Activated naive CD8-positive, alpha-beta T cell treated with anti-CD3 and anti-CD28 coated beads, Interleukin-2, amount 10 ng/mL, durations not matched to agents 7 days and 5 days (primary cell): Measurements from ENCODE around the gene ZNF566. TPM values are rescaled to one million over a fixed set of nuclear protein-coding genes. Genes with fewer than 3 reads are reported as not detected.
"Not testable (repeated sequence)": the region's sequence is repeated elsewhere in the genome, so short reads cannot be mapped to it uniquely, and the experiment has no call there.

Source experiments
- ATAC-seq: fragments of 150-1000 bp; cut with Tn5 transposase; one replicate; pipeline ENCODE4 v1.10.0; 2021; ENCODE audit warnings: low read depth, moderate library complexity
- POLR2A ChIA-PET: fragments of 350-600 bp; sonication (Branson Sonifier 250); formaldehyde crosslinking; loops from one replicate; lab custom pipeline; 2021; ENCODE audit warnings: antibody characterized with exemption; lab: Charles Lee
- DNase-seq: peaks from one replicate; pipeline ENCODE4 v3.0.0; 2021
- H3K27ac Mint-ChIP-seq: one replicate; pipeline ENCODE4 v1.8.0; 2022; ENCODE audit warnings: mild to moderate bottlenecking, mixed read lengths
- H3K27me3 Mint-ChIP-seq: one replicate; pipeline ENCODE4 v1.8.0; 2022; ENCODE audit warnings: mild to moderate bottlenecking, moderate library complexity, mixed read lengths
- H3K36me3 Mint-ChIP-seq: one replicate; pipeline ENCODE4 v1.8.0; 2021; ENCODE audit warnings: mild to moderate bottlenecking, mixed read lengths
- H3K4me1 Mint-ChIP-seq: one replicate; pipeline ENCODE4 v1.8.0; 2021; ENCODE audit warnings: mixed read lengths
- H3K4me3 Mint-ChIP-seq: one replicate; pipeline ENCODE4 v1.8.0; 2022; ENCODE audit warnings: mild to moderate bottlenecking, moderate library complexity, mixed read lengths
- H3K9me3 Mint-ChIP-seq: one replicate; pipeline ENCODE4 v1.8.0; 2021; ENCODE audit warnings: mixed read lengths
- total RNA-seq, 2 experiments: library from RNA; stranded (reverse); gene quantifications; one replicate each; pipeline ENCODE4 v1.2.3, GENCODE V29; 2021

ZNF566 gene
- total RNA-seq: 10 to 100 TPM; 14.1 TPM

GRCh38 chr19:36489118-36489919 lies at the start of gene ZNF566:
Gene ZNF566 (minus strand): TSS chr19:36489561. CDS start chr19:36476557, 13,004 bp downstream.
- ATAC-seq: peak; percentile 93
- Mint-ChIP-seq H3K4me1 (peaks cover 23% of the 10 kb centered on the region), H3K27ac (peak within 1 kb of the TSS; percentile 98), H3K27me3 (no peaks in the 10 kb centered on the region), H3K36me3 (peaks cover 18% of the 10 kb centered on the region), H3K9me3 (peaks cover 12% of the 10 kb centered on the region), H3K4me3 (peak within 1 kb of the TSS; percentile 98)
- DNase-seq: peak; percentile 88
- POLR2A ChIA-PET: interaction anchor here (0.5 to 2.3 kb wide), 20 partner anchors 11 to 1105 kb away, joined by 3 to 28 read pairs (median 4); partner anchors contain the start of genes ZFP82, ZNF146, ZNF260 and ZNF345

DNA sequence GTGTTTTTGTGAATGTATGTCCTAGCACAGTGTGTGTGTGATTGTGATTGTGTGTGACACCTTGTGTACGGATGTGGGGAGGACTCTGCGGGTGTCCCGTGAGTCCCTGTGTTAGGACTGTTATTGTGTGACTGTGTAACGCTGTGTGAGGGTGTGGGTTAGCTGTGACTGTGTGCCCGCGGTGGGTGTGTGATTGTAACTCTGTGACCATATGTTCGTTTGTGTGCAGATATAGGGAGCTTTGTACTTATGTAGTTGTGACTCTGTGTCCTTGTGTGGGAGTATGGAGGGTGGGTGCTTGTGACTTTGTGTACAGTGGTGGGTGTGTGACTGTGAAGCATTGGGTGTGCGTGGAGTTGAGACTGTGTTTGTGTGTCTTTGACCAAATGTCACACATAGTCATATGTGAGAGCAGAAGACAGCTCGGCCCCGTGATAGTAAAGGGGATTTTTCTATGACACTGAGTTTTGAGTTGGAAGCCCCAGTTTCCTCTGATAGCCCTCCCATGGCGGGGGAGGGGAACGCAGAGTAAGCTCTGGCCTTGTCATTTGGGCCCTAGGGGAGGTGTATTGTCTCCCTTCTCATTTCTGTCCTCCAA lies 39.7 kb upstream of the ZNF566 start:
- ATAC-seq: peak; percentile 26
- no peaks in the 10 kb centered on the region for H3K27me3 Mint-ChIP-seq

GRCh38 chr19:36528194-36528920 lies 39.0 kb upstream of the ZNF566 start, which contains the start of gene ZNF260:
Gene ZNF260 (minus strand): TSS chr19:36528271. CDS start chr19:36515238, 13,033 bp downstream.
- peaks cover 16% of the 10 kb centered on the region for H3K4me1 Mint-ChIP-seq
- no peaks in the 10 kb centered on the region for H3K27me3 Mint-ChIP-seq
- peak within 1 kb of the TSS; percentile 99 for H3K27ac Mint-ChIP-seq
- POLR2A ChIA-PET: interaction anchor here (0.7 to 2.4 kb wide), 14 partner anchors 26 to 1252 kb away, joined by 3 to 28 read pairs (median 6); partner anchors contain the start of genes ZFP14, ZNF345, ZNF382 and ZNF420
- peaks cover 28% of the 10 kb centered on the region for H3K9me3 Mint-ChIP-seq
- DNase-seq (peak; percentile 94), ATAC-seq (peak; percentile 88)
- H3K4me3 Mint-ChIP-seq: peak within 1 kb of the TSS; percentile 99
- H3K36me3 Mint-ChIP-seq: peaks cover 42% of the 10 kb centered on the region

More for the DNA sequence above, 39.7 kb upstream of the ZNF566 start:
- peaks cover 28% of the 10 kb centered on the region for H3K9me3 Mint-ChIP-seq
- DNase-seq: peak; percentile 37
- peak overlapping the region; percentile 99 for H3K4me3 Mint-ChIP-seq
- H3K36me3 Mint-ChIP-seq: peaks cover 41% of the 10 kb centered on the region
- POLR2A ChIA-PET: interaction anchor here (0.7 to 2.4 kb wide), 14 partner anchors 26 to 1251 kb away, joined by 3 to 28 read pairs (median 6); partner anchors contain the start of genes ZFP14, ZNF345, ZNF382 and ZNF420
- peaks cover 16% of the 10 kb centered on the region for H3K4me1 Mint-ChIP-seq
- H3K27ac Mint-ChIP-seq: peak overlapping the region; percentile 99

GRCh38 chr19:36527873-36528193 lies 38.5 kb upstream of the ZNF566 start:
- H3K27ac Mint-ChIP-seq: peak overlapping the region; percentile 99
- H3K4me1 Mint-ChIP-seq: peaks cover 16% of the 10 kb centered on the region
- no peaks in the 10 kb centered on the region for H3K27me3 Mint-ChIP-seq
- POLR2A ChIA-PET: interaction anchor here (1.1 to 2.4 kb wide), 11 partner anchors 39 to 1252 kb away, joined by 3 to 28 read pairs (median 6); partner anchors contain the start of genes ZFP14, ZNF345, ZNF382 and ZNF529
- DNase-seq (no peak), ATAC-seq (no peak)
- H3K9me3 Mint-ChIP-seq: peaks cover 30% of the 10 kb centered on the region
- peak overlapping the region; percentile 99 for H3K4me3 Mint-ChIP-seq
- H3K36me3 Mint-ChIP-seq: peaks cover 43% of the 10 kb centered on the region

DNA sequence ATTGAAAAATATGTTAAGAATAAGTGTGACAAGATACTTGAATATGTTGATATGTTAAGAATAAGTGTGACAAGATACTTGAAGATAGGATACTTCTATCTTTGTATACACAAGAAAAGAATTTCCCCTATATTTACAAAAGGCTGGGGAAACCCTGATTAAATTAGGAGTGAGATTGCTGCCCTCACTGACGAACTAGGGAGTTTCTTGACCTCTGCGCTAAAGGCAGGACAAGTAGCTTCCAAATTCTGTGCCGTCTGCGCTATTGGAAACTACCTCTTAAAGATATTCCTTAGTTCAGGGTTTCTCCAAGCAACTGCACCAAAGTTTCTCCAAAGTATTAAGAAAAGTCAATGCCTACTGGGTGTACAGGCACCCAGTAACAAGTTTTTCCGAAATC lies 38.0 kb upstream of the ZNF566 start:
- peaks cover 47% of the 10 kb centered on the region for H3K36me3 Mint-ChIP-seq
- POLR2A ChIA-PET: interaction anchor here (2.1 to 2.4 kb wide), 2 partner anchors 38 to 78 kb away, joined by 28 read pairs; partner anchors contain the start of genes ZNF382 and ZNF566

GRCh38 chr19:36526581-36526980 lies 37.2 kb upstream of the ZNF566 start:
- peaks cover 16% of the 10 kb centered on the region for H3K4me1 Mint-ChIP-seq
- DNase-seq: no peak
- H3K27ac Mint-ChIP-seq: no peak overlapping the region
- POLR2A ChIA-PET: interaction anchor here (0.6 kb wide), 1 partner anchor 309 kb away, joined by 3 read pairs; no protein-coding TSS in a partner anchor
- no peak for ATAC-seq
- H3K27me3 Mint-ChIP-seq: no peaks in the 10 kb centered on the region
- peak overlapping the region; percentile 66 for H3K4me3 Mint-ChIP-seq
- peaks cover 51% of the 10 kb centered on the region for H3K36me3 Mint-ChIP-seq
- peaks cover 31% of the 10 kb centered on the region for H3K9me3 Mint-ChIP-seq

More for the DNA sequence above, 38.0 kb upstream of the ZNF566 start:
- no peak for ATAC-seq
- no peak for DNase-seq
- Mint-ChIP-seq H3K9me3 (peaks cover 31% of the 10 kb centered on the region), H3K27me3 (no peaks in the 10 kb centered on the region), H3K4me1 (peaks cover 16% of the 10 kb centered on the region), H3K27ac (peak overlapping the region; percentile 99), H3K4me3 (peak overlapping the region; percentile 99)

GRCh38 chr19:36524617-36525016 lies 35.3 kb upstream of the ZNF566 start:
- no peak for ATAC-seq
- Mint-ChIP-seq H3K27ac (no peak overlapping the region), H3K36me3 (peaks cover 50% of the 10 kb centered on the region), H3K9me3 (peaks cover 32% of the 10 kb centered on the region), H3K4me3 (no peak overlapping the region), H3K4me1 (peaks cover 16% of the 10 kb centered on the region), H3K27me3 (no peaks in the 10 kb centered on the region)
- POLR2A ChIA-PET: interaction anchor here (0.6 kb wide), 1 partner anchor 1690 kb away, joined by 4 read pairs; no protein-coding TSS in a partner anchor
- DNase-seq: no peak

- POLR2A ChIA-PET: no interaction called here
- Mint-ChIP-seq H3K36me3 (peaks cover 59% of the 10 kb centered on the region), H3K9me3 (peaks cover 42% of the 10 kb centered on the region), H3K4me3 (no peak overlapping the region), H3K27me3 (no peaks in the 10 kb centered on the region), H3K4me1 (no peaks in the 10 kb centered on the region), H3K27ac (no peak overlapping the region)
- ATAC-seq (no peak), DNase-seq (no peak)
These were observed 24.8 kb upstream of the ZNF566 start for GRCh38 chr19:36514012-36514612.

- POLR2A ChIA-PET: no interaction called here
- no peak overlapping the region for H3K4me3 Mint-ChIP-seq
- H3K4me1 Mint-ChIP-seq: no peaks in the 10 kb centered on the region
- DNase-seq (no peak), ATAC-seq (no peak)
- H3K27me3 Mint-ChIP-seq: no peaks in the 10 kb centered on the region
- H3K27ac Mint-ChIP-seq: no peak overlapping the region
- peaks cover 14% of the 10 kb centered on the region for H3K36me3 Mint-ChIP-seq
- peaks cover 19% of the 10 kb centered on the region for H3K9me3 Mint-ChIP-seq
These were observed 19.0 kb upstream of the ZNF566 start for GRCh38 chr19:36508325-36508724.

DNA sequence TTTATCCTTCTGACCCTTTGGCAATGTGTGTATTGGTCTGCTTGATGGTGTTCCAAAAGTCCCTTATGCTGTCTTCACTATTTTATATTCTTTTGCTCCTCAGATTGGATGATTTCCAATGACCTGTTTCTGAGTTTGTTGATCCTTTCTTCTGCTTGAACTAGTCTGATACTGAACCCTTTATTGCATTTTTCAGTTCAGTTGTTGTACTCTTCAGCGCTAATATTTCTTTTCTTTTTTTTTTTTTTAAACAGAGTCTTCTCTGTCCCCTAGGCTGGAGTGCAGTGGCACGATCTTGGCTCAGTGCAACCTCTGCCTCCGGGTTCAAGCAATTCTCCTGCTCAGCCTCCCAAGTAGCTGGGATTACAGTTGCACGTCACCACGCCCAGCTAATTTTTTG lies 12.6 kb upstream of the ZNF566 start:
- Mint-ChIP-seq H3K4me3 (no peak overlapping the region), H3K9me3 (peaks cover 24% of the 10 kb centered on the region), H3K4me1 (no peaks in the 10 kb centered on the region), H3K27ac (no peak overlapping the region), H3K36me3 (no peaks in the 10 kb centered on the region), H3K27me3 (no peaks in the 10 kb centered on the region)
- POLR2A ChIA-PET: no interaction called here
- ATAC-seq: no peak
- no peak for DNase-seq

DNA sequence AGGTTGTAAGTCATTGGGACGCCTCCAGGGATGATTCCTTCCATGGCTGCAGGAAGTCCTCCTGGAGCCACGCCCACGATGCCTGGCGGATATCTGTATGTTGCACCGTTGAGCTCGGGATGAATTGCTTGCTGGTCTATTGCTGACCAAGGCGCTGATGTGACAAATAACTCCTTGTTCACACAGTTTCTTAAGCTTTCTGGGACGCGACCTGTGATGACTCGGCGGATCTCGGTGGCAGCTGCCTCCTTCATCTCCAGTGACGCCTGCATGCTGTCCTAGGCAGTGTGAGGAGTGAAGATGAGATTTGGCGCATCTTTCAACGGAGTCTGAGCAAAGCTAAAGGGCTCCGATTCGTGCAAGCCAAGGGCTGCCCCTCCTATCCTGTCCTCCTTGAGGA lies 7.6 kb upstream of the ZNF566 start:
- POLR2A ChIA-PET: no interaction called here
- no peaks in the 10 kb centered on the region for H3K36me3 Mint-ChIP-seq
- no peaks in the 10 kb centered on the region for H3K4me1 Mint-ChIP-seq
- DNase-seq (no peak), ATAC-seq (no peak)
- no peaks in the 10 kb centered on the region for H3K27me3 Mint-ChIP-seq
- peaks cover 19% of the 10 kb centered on the region for H3K9me3 Mint-ChIP-seq
- H3K27ac Mint-ChIP-seq: no peak overlapping the region
- H3K4me3 Mint-ChIP-seq: no peak overlapping the region

- H3K27ac Mint-ChIP-seq, H3K4me3 Mint-ChIP-seq, H3K36me3 Mint-ChIP-seq, ATAC-seq, POLR2A ChIA-PET, H3K27me3 Mint-ChIP-seq: not testable (repeated sequence)
- DNase-seq: peak; percentile 44
- H3K9me3 Mint-ChIP-seq: peaks cover 13% of the 10 kb centered on the region
- peaks cover 15% of the 10 kb centered on the region for H3K4me1 Mint-ChIP-seq
These were observed 3.5 kb upstream of the ZNF566 start for GRCh38 chr19:36492689-36493453.
